ENCODE data around the gene KCNK10. TPM values are rescaled to one million over a fixed set of nuclear protein-coding genes. Genes with fewer than 3 reads are reported as not detected.
"Not testable (repeated sequence)": the region's sequence is repeated elsewhere in the genome, so short reads cannot be mapped to it uniquely, and the experiment has no call there.

The KCNK10 gene
- total RNA-seq, 1 donor from 2014 or later, result 1.4 TPM

DNA sequence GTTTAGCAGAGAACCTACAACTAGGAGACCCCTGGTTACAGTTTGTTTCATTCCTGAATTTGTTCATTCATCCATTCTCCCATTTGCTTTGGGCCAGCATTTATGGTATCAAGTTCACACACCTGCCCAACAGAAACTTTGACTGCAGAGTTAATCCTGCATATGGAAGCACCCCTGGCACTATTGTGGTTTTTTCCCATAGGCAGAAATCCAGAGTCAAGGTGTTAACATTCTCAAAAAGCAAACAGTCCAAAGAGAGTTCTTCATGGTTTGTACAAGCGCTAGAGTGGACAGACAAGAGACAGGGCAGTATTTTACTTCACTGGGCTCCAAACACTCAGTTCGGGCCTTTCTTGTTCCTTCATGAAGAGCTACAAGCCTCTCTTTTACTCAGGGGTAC is 51.9 kb downstream of the KCNK10 start:
- TF ChIP-seq, protein P1, sequence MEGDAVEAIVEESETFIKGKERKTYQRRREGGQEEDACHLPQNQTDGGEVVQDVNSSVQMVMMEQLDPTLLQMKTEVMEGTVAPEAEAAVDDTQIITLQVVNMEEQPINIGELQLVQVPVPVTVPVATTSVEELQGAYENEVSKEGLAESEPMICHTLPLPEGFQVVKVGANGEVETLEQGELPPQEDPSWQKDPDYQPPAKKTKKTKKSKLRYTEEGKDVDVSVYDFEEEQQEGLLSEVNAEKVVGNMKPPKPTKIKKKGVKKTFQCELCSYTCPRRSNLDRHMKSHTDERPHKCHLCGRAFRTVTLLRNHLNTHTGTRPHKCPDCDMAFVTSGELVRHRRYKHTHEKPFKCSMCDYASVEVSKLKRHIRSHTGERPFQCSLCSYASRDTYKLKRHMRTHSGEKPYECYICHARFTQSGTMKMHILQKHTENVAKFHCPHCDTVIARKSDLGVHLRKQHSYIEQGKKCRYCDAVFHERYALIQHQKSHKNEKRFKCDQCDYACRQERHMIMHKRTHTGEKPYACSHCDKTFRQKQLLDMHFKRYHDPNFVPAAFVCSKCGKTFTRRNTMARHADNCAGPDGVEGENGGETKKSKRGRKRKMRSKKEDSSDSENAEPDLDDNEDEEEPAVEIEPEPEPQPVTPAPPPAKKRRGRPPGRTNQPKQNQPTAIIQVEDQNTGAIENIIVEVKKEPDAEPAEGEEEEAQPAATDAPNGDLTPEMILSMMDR (conservative IDR thresholded peaks at IDR 0.05), result no peak
- Mint-ChIP-seq H3K4me1 (ENCODE audit: unreplicated experiment) (no peaks in the 10 kb centered on the region), H3K9me3 (no peaks in the 10 kb centered on the region), H3K27ac (no peak overlapping the region), H3K4me3 (no peak overlapping the region), H3K36me3 (no peaks in the 10 kb centered on the region), H3K27me3 (peaks cover 32% of the 10 kb centered on the region)
- no peak for DNase-seq (ENCODE audit: extremely low spot score, unreplicated experiment)

DNA sequence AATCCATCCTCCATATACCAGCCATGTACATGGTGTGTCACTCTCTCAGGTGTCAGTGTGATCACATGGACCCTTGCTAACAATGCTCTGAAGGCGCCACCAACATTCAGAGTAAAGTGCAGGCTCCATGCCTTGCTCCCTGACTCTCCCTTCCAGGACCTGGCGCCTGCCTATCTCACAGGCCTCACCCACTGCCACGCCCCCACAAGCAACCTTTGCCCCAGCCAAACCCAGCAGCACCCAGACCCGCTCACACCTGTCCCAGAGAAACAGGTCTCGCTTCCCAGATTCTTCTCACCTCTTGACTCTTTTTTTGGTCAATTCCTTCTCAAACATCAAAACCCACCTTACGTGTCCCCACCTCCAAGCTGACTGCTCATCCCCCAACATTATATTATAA is 52.3 kb downstream of the KCNK10 start:
- H3K4me3 Mint-ChIP-seq, result no peak overlapping the region
- no peak for DNase-seq (ENCODE audit: extremely low spot score, unreplicated experiment)
- no peaks in the 10 kb centered on the region for H3K9me3 Mint-ChIP-seq
- H3K27me3 Mint-ChIP-seq, result peaks cover 31% of the 10 kb centered on the region
- H3K27ac Mint-ChIP-seq, result no peak overlapping the region
- H3K4me1 Mint-ChIP-seq (ENCODE audit: unreplicated experiment), result no peaks in the 10 kb centered on the region
- no peaks in the 10 kb centered on the region for H3K36me3 Mint-ChIP-seq
- TF ChIP-seq, protein P1 (conservative IDR thresholded peaks at IDR 0.05), result no peak

DNA sequence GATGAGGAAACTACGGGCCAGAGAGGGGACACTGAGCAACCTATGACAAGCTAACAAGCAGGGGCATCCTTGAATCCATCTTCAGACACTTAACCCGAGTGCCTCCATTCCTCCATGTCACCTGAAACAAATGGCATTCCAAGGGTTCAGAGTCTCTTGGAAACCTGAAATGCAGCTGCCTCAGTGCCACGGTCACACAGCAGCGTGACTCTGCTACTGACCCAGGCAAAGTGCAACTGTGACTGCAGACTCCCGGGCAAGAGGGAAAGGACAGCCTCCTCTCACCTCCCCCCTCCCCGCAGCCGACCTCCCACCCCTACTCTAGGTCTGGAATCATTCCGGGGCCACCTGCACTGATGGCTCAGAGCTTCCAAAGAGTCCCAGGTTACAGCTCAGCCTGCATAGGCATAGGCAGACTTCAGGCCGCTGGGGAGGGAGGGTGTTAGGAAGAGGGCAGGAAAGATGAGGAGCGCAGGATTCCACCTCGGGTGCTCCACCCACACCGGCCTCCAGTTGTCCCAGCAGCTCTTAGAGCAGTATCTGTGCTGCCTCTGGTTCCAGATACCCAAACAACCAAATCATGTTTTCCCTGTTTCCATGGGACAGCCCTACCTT is 53.2 kb downstream of the KCNK10 start:
- no peak overlapping the region for H3K27ac Mint-ChIP-seq
- H3K36me3 Mint-ChIP-seq, result no peaks in the 10 kb centered on the region
- H3K9me3 Mint-ChIP-seq, result no peaks in the 10 kb centered on the region
- H3K27me3 Mint-ChIP-seq, result peaks cover 31% of the 10 kb centered on the region
- DNase-seq (ENCODE audit: extremely low spot score, unreplicated experiment), result no peak
- H3K4me1 Mint-ChIP-seq (ENCODE audit: unreplicated experiment), result no peaks in the 10 kb centered on the region
- H3K4me3 Mint-ChIP-seq, result no peak overlapping the region
- TF ChIP-seq, protein P1 (conservative IDR thresholded peaks at IDR 0.05), result no peak

DNA sequence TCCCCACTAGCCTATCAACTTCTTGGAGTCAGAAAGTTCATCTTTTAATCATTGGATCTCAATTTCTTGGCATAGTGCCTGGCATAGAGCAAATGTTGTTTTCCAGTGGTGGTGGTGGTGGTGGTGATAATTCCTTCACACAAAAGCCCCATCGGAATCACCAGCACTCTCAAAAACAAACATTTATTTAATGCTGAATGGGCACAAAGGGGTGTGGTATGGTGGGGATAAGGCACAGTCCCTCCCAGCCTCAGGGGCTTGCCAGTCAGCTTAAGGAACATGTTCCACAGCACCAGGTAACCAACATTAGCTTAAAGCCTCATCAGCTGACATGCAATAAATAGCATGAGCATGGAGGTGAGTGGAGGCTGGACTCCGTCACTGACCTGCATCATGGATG is 56.6 kb downstream of the KCNK10 start:
- Mint-ChIP-seq H3K4me1 (ENCODE audit: unreplicated experiment) (no peaks in the 10 kb centered on the region), H3K27ac (no peak overlapping the region), H3K9me3 (no peaks in the 10 kb centered on the region), H3K36me3 (no peaks in the 10 kb centered on the region), H3K27me3 (peaks cover 28% of the 10 kb centered on the region), H3K4me3 (no peak overlapping the region)
- TF ChIP-seq, protein P1 (conservative IDR thresholded peaks at IDR 0.05), result no peak
- DNase-seq (ENCODE audit: extremely low spot score, unreplicated experiment), result no peak

DNA sequence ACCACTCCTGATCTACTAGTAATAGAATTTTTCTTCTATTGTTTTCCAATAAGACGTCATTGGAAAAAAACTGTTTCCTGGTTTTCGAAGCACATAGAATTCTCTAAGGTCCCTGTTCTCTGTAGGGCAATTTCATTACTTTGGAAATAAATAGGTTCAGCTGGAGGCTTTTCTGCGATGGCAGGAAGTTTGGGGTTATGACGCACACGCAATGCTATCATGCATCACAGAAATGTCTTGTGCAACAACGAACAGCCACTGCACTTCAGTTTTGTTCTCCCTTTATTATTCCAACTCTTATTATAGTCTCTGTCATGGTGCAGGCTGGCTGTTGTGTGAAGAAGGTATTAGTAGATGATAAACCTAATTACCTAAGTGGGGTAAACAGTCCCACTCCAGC is 59.0 kb downstream of the KCNK10 start:
- Mint-ChIP-seq H3K27ac (no peak overlapping the region), H3K4me3 (no peak overlapping the region), H3K27me3 (peaks cover 15% of the 10 kb centered on the region), H3K9me3 (no peaks in the 10 kb centered on the region), H3K36me3 (no peaks in the 10 kb centered on the region), H3K4me1 (ENCODE audit: unreplicated experiment) (no peaks in the 10 kb centered on the region)
- DNase-seq (ENCODE audit: extremely low spot score, unreplicated experiment), result no peak
- TF ChIP-seq, protein P1 (conservative IDR thresholded peaks at IDR 0.05), result no peak

DNA sequence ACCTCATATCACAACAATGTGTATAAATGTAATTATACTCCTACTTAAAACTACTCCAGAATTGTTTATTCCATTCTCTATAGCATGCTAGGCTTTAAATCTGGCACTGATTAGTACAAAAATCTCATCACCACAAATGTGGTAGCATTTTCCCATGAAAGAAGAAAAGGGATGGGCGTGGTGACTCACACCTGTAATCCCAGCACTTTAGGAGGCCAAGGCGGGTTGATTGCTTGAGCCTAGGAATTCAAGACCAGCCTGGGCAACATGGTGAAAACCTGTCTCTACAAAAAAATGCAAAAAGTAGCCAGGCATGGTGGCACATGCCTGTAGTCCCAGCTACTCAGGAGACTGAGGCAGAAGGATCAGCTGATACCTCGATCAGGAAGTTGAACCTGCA is 61.8 kb downstream of the KCNK10 start:
- not testable (repeated sequence) for H3K4me1 Mint-ChIP-seq (ENCODE audit: unreplicated experiment); H3K27ac Mint-ChIP-seq; DNase-seq (ENCODE audit: extremely low spot score, unreplicated experiment); H3K36me3 Mint-ChIP-seq; H3K9me3 Mint-ChIP-seq; H3K4me3 Mint-ChIP-seq
- H3K27me3 Mint-ChIP-seq, result peaks cover 16% of the 10 kb centered on the region
